Neural cell (in vitro differentiated cells): ENCODE measurements around the gene MR1.

ENCODE experiments used
- CTCF ChIP-seq: fragments of 450-650 bp; IDR thresholded peaks from 2 replicates; pipeline ENCODE4 v1.5.1; 2014; ENCODE audit warnings: antibody characterized with exemption, mild to moderate bottlenecking, moderate library complexity; ENCODE audit not compliant: poor library complexity, severe bottlenecking
- EZH2 ChIP-seq: fragments of 200-600, 300-800 bp; shearing (Covaris generic), sonication (generic); IDR thresholded peaks from 2 replicates; pipeline ENCODE4 v1.6.1; 2014; ENCODE audit warnings: antibody characterized with exemption, low read length, borderline replicate concordance, mild to moderate bottlenecking; ENCODE audit not compliant: insufficient read depth, poor library complexity, severe bottlenecking
- MXI1 ChIP-seq: fragments of 450-650 bp; conservative IDR thresholded peaks from 2 replicates; pipeline ENCODE4 v1.6.1; 2014; ENCODE audit warnings: antibody characterized with exemption, mild to moderate bottlenecking; ENCODE audit not compliant: poor library complexity, severe bottlenecking
- POLR2AphosphoS5 ChIP-seq: IDR thresholded peaks from 2 replicates; pipeline ENCODE4 v1.6.1; 2012
- RAD21 ChIP-seq: fragments of 450-650 bp; conservative IDR thresholded peaks from 2 replicates; pipeline ENCODE4 v1.6.1; 2014; ENCODE audit warnings: antibody characterized with exemption, mild to moderate bottlenecking, moderate library complexity

GRCh38 chr1:181086091-181086490, 52.3 kb downstream of the MR1 start:
- no peak for TF ChIP-seq RAD21
- no peak for TF ChIP-seq POLR2AphosphoS5
- no peak for TF ChIP-seq CTCF
- no peak for TF ChIP-seq EZH2
- TF ChIP-seq MXI1: no peak
